NCI-H524 (cell line): ENCODE data around the gene EDIL3.
A peak's percentile ranks its signal among the peaks of the same experiment; 100 is the strongest.

Source experiments
- DNase-seq, 2 experiments: peaks; one replicate each; lab custom pipeline; 2025; lab: John Stamatoyannopoulos, UW

EDIL3 gene

GRCh38 chr5:84384604-84385575 lies at the start of gene EDIL3:
Gene EDIL3, minus strand, starts transcription at chr5:84384880. Its CDS starts 506 bp downstream, at chr5:84384374.
- DNase-seq: peak; percentile 59 to 76

- no peak for DNase-seq
Measured at GRCh38 chr5:84433461-84433860, 48.8 kb upstream of the EDIL3 start.

GRCh38 chr5:84430863-84431663 lies 46.4 kb upstream of the EDIL3 start:
- DNase-seq: peak in 1 of 2 experiments; percentile 71

- DNase-seq: no peak
Measured at GRCh38 chr5:84430079-84430478, 45.4 kb upstream of the EDIL3 start.

GRCh38 chr5:84425365-84425881 lies 40.7 kb upstream of the EDIL3 start:
- no peak for DNase-seq

GRCh38 chr5:84419742-84420141 lies 35.1 kb upstream of the EDIL3 start:
- DNase-seq: no peak

- DNase-seq: peak; percentile 96
Measured at GRCh38 chr5:84411832-84412605, 27.3 kb upstream of the EDIL3 start.

- no peak for DNase-seq
Measured at GRCh38 chr5:84406111-84406510, 21.4 kb upstream of the EDIL3 start.

GRCh38 chr5:84403773-84404172 lies 19.1 kb upstream of the EDIL3 start:
- no peak for DNase-seq

- no peak for DNase-seq
Measured at GRCh38 chr5:84397385-84397784, 12.7 kb upstream of the EDIL3 start.

- no peak for DNase-seq
Measured at GRCh38 chr5:84393969-84394368, 9.3 kb upstream of the EDIL3 start.

- no peak for DNase-seq
Measured at GRCh38 chr5:84392836-84393235, 8.2 kb upstream of the EDIL3 start.

- no peak for DNase-seq
Measured at GRCh38 chr5:84385705-84386104, 1.0 kb upstream of the EDIL3 start.

GRCh38 chr5:84383816-84384603 lies 670 bp downstream of the EDIL3 start:
- peak in 1 of 2 experiments; percentile 48 for DNase-seq

GRCh38 chr5:84383296-84383815 lies 1.3 kb downstream of the EDIL3 start:
- DNase-seq: no peak

GRCh38 chr5:84382363-84383295 lies 2.1 kb downstream of the EDIL3 start:
- DNase-seq: peak; percentile 67 to 69

GRCh38 chr5:84381502-84382362 lies 2.9 kb downstream of the EDIL3 start:
- DNase-seq: peak; percentile 58 to 79

GRCh38 chr5:84379749-84380148 lies 4.9 kb downstream of the EDIL3 start:
- peak in 1 of 2 experiments; percentile 2 for DNase-seq

- DNase-seq: no peak
Measured at GRCh38 chr5:84378961-84379360, 5.7 kb downstream of the EDIL3 start.
